HG03045 (cell line): Measurements from ENCODE around the gene DGKI.
"Not testable (repeated sequence)": the region's sequence is repeated elsewhere in the genome, so short reads cannot be mapped to it uniquely, and the experiment has no call there.

Experiments used
- ATAC-seq: cut with Tn5 transposase; IDR thresholded peaks from one replicate; pipeline ENCODE4 v1.9.1; 2021; ENCODE audit warnings: mild to moderate bottlenecking, moderate library complexity; ENCODE audit not compliant: unreplicated experiment

Gene DGKI

GRCh38 chr7:137484326-137484725 is 362.4 kb downstream of the DGKI start:
- no peak for ATAC-seq

GRCh38 chr7:137482466-137482865 is 364.3 kb downstream of the DGKI start:
- no peak for ATAC-seq

DNA sequence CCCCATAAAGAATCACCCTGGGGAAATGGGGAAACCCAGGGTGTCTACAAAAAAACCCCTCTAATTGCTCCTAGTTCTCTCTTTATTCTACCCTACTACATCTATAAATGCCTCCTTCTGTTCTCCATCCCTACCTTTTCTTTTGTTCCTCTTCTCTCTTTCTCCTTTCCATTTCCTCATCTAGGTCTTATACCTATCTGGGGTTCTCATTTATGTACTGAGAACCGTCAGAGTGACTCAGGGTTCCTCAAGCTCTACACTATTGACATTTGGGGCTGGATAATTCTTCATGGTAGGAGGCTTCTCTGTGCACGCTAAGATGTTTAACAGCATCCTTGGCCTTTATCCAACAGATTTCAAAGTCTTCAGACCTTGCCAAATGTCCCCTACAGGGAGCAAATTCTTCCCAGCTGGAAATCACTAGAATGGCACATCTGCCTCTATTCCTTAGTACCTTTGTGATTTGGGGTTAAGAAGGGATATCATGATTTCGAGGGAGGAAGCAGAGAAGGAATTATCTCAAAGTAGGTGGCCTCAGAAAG is 365.9 kb downstream of the DGKI start:
- no peak for ATAC-seq

- no peak for ATAC-seq
These were observed 366.4 kb downstream of the DGKI start for GRCh38 chr7:137480401-137480800.

DNA sequence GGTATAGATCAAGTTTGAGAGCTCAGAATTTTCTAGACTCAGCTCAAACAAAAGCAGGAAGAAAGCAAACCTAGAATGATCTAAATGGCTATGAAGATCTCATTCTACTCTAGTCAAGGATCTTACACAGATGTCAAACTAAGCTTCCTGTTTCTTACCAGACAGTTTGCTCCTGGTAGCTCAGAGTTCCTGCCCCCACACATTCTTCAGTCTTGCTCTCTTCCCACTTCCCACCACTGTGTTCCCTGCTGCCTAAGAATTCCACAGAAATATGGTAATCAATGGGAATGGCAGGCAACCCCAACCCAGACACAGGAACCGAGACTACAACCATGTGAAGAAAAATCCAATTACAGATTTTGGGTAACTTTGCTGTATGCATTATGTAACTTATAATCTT is 369.8 kb downstream of the DGKI start:
- ATAC-seq: no peak

DNA sequence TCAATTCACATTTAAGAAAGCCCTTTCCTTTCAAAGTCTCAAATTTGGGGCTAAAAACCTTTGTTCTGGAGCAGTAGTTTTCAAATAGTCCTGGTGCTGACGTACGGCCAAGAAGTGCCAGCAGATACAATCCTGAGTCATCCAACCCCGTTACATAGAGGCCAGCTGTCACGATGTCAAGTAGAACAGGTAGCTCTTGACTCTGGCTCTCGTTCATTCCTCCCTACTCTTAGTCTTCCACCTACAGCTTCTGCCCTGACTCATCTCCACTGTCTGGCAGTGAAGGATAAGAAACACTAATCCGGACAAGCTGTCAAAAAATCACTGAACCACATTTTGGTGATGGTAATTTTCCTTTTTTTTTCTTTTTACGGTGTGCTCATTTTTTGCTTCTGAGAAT is 370.8 kb downstream of the DGKI start:
- ATAC-seq: no peak

- no peak for ATAC-seq
These were observed 372.2 kb downstream of the DGKI start for GRCh38 chr7:137474540-137475026.

- no peak for ATAC-seq
These were observed 375.6 kb downstream of the DGKI start for GRCh38 chr7:137471128-137471527.

- no peak for ATAC-seq
These were observed 376.9 kb downstream of the DGKI start for GRCh38 chr7:137469858-137470257.

DNA sequence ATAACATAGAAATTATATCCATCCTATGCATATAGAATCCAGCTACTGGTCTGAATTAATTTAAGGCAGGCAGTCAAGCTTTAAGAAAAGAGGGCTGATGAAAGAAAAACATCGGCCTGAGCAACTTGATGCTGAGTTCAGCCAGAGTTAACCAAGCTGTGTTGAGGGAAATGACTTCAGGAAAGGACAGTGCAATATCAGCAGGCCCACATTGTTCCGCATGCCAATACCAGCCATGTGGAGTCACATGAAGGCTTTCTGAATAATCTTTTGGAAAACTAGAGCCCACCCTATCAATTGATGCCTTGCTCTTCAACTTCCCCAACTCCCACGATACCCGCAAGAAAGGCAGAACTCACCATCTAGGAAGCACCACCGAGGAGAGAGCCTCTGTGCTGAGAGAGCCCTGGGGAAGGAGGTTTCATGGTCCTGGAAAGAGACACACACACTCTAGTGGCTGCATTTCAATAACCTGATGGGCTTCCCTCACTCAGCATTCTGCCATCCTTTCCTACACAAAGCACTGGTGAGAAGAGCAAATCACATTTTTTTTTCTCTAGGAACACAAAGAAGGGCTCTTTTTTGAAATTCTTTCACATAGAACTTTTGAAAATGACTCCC is 377.5 kb downstream of the DGKI start:
- no peak for ATAC-seq

DNA sequence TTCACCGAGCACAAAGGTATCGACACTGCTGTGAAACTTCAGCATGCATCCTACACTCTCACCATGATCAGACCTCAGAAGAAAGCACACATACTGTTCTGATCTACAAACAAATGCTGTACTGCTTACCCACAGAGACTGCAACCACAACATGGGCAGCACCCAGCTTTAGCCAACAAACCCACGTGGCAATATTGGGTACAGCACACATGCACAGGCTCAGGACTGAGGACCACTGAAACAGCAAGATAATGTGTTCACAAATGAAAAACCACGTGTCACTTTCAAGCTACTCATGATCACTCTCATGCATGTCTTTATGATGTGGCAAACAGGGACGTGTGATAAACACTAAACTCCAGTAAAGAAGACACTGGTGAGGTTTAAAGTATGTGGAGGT is 383.9 kb downstream of the DGKI start:
- no peak for ATAC-seq

DNA sequence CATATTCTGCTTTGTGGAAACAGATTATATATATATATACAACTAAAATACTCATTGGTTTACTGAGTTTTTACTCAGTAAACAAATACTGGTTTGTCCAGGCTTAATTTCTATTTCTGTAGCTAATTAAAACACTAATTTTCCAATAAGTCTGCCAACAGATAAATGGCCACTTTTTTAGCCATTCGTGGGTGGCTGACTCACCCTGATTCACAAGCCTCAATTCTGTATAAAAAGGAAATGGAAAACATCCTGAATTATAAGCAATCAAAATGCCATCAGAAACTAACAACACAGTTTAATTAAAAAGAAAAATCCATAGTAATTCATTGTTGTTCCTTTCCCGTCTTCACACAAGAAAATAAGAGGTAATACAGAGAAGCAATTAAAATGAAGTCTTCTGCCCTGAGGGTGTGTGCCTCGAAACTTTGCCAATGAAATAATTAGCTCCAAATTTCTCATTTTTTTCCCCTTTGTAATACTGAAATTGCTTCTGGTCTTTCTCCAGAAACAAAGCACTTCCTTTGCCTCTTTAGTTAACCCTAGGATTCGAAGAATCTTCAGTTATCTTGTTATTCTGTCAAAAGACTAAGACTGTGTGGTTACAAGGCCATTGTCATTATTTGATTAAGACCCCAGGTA is 384.6 kb downstream of the DGKI start:
- ATAC-seq: no peak

- no peak for ATAC-seq
These were observed 388.4 kb downstream of the DGKI start for GRCh38 chr7:137458399-137458798.

GRCh38 chr7:137454767-137455166 is 392.0 kb downstream of the DGKI start:
- no peak for ATAC-seq

GRCh38 chr7:137454246-137454724 is 392.5 kb downstream of the DGKI start:
- no peak for ATAC-seq

DNA sequence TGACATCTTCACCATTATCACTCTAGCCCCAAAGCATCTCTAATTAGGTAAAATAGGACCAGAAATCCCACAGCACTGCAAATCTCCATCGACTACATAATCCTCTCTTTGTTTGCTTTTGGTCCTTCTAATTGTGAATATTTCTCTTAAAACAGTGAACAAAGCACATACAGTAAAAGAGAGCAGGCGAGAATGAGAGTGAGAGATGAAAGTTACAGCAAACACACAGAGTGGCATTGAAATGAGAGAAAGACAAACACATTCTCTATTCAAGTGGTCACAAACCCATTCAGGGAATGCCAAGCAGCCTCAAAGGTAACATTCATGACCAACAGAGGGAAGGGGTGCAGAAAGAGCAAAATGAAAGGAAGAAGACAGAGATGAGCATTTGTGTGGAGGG is 393.4 kb downstream of the DGKI start:
- no peak for ATAC-seq

GRCh38 chr7:137449016-137449415 is 397.8 kb downstream of the DGKI start:
- no peak for ATAC-seq

- ATAC-seq: not testable (repeated sequence)
These were observed 398.2 kb downstream of the DGKI start for GRCh38 chr7:137448572-137448971.

DNA sequence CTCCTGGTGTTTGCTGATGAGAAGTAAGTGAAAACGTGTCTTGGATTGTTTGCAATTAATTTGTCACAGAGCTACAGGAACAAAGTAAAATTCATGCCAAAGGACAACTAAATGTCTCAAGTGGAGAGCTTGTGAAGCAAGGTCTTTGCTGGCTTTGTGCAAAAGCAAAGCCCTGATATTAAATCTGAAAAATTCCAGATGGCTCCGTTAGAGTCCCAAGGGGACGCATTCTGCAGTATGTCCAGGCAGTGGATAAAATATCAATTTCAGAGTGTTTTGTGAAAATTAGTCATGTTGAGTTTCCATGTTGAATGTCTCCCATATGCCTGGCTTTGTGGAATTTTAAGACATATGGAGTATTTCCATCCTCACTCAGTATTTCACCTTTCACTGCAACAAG is 400.7 kb downstream of the DGKI start:
- ATAC-seq: no peak

- ATAC-seq: no peak
These were observed 401.5 kb downstream of the DGKI start for GRCh38 chr7:137445268-137445667.

- ATAC-seq: no peak
These were observed 403.2 kb downstream of the DGKI start for GRCh38 chr7:137443616-137444015.

GRCh38 chr7:137441451-137441850 is 405.3 kb downstream of the DGKI start:
- no peak for ATAC-seq
